GM18858 (cell line): ENCODE measurements around the gene FSTL3.

Experiments used
- ATAC-seq: cut with Tn5 transposase; IDR thresholded peaks from one replicate; pipeline ENCODE4 v1.9.1; 2021; ENCODE audit not compliant: unreplicated experiment

FSTL3 gene

DNA sequence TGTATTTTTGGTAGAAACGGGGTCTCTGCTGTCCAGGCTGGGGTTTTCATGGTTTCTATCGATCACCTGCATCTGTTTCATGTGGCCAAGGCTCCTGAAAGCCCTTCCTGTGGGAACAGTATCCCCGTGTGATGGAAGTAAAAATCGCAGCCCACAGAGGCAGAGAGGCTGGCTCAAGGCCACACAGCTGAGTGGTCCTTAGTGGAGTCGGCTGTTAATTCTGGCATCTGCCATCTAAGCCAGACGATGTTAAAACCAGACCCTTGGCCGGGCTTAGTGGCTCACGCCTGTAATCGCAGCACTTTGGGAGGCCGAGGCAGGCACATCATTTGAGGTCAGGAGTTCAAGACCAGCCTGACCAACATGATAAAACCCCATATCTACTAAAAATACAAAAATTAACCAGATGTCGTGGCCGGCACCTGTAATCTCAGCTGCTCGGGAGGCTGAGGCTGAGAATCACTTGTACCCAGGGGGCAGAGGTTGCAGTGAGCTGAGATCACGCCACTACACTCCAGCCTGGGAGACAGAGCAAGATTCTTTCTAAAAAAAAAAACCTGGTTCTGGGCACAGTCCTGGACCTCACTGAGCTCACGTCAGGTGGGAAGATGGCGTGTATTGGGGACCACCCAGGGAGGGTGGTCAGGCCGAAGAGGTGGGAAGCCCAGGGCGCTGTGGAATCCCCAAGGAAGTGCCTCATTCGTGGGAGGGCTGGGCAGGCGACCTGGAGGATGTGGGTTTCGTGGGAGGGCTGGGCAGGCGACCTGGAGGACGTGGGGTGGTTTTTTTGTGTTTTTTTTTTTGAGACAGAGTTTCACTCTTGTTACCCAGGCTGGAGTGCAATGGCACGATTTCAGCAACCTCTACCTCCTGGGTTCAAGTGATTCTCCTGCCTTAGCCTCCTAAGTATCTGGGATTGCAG is 56.2 kb downstream of the FSTL3 start:
- no peak for ATAC-seq
